Activated naive CD8-positive, alpha-beta T cell treated with anti-CD3 and anti-CD28 coated beads, Interleukin-2, amount 10 ng/mL, durations not matched to agents 7 days and 5 days (primary cell): ENCODE measurements around the gene CD163L1. TPM values are rescaled to one million over a fixed set of nuclear protein-coding genes. Genes with fewer than 3 reads are reported as not detected.
"Not testable (repeated sequence)": the region's sequence is repeated elsewhere in the genome, so short reads cannot be mapped to it uniquely, and the experiment has no call there.

Source experiments
- ATAC-seq: fragments of 150-1000 bp; cut with Tn5 transposase; one replicate; pipeline ENCODE4 v1.10.0; 2021; ENCODE audit warnings: low read depth, moderate library complexity
- POLR2A ChIA-PET: fragments of 350-600 bp; sonication (Branson Sonifier 250); formaldehyde crosslinking; loops from one replicate; lab custom pipeline; 2021; ENCODE audit warnings: antibody characterized with exemption; lab: Charles Lee
- DNase-seq: peaks from one replicate; pipeline ENCODE4 v3.0.0; 2021
- H3K27ac Mint-ChIP-seq: one replicate; pipeline ENCODE4 v1.8.0; 2022; ENCODE audit warnings: mild to moderate bottlenecking, mixed read lengths
- H3K27me3 Mint-ChIP-seq: one replicate; pipeline ENCODE4 v1.8.0; 2022; ENCODE audit warnings: mild to moderate bottlenecking, moderate library complexity, mixed read lengths
- H3K36me3 Mint-ChIP-seq: one replicate; pipeline ENCODE4 v1.8.0; 2021; ENCODE audit warnings: mild to moderate bottlenecking, mixed read lengths
- H3K4me1 Mint-ChIP-seq: one replicate; pipeline ENCODE4 v1.8.0; 2021; ENCODE audit warnings: mixed read lengths
- H3K4me3 Mint-ChIP-seq: one replicate; pipeline ENCODE4 v1.8.0; 2022; ENCODE audit warnings: mild to moderate bottlenecking, moderate library complexity, mixed read lengths
- H3K9me3 Mint-ChIP-seq: one replicate; pipeline ENCODE4 v1.8.0; 2021; ENCODE audit warnings: mixed read lengths
- total RNA-seq, 2 experiments: library from RNA; stranded (reverse); gene quantifications; one replicate each; pipeline ENCODE4 v1.2.3, GENCODE V29; 2021

CD163L1 gene
- total RNA-seq, 2 experiments from 2014 or later, result 0.97 to 1.2 TPM

- peaks cover 42% of the 10 kb centered on the region for H3K27me3 Mint-ChIP-seq
- H3K9me3 Mint-ChIP-seq, result no peaks in the 10 kb centered on the region
- peak; percentile 53 for DNase-seq
- no peaks in the 10 kb centered on the region for H3K36me3 Mint-ChIP-seq
- no peak overlapping the region for H3K4me3 Mint-ChIP-seq
- H3K4me1 Mint-ChIP-seq, result no peaks in the 10 kb centered on the region
- POLR2A ChIA-PET, result no interaction called here
- no peak overlapping the region for H3K27ac Mint-ChIP-seq
- peak; percentile 70 for ATAC-seq
Measured at GRCh38 chr12:7439579-7440505, 4.1 kb downstream of the CD163L1 start.

- H3K4me1 Mint-ChIP-seq, H3K9me3 Mint-ChIP-seq, H3K36me3 Mint-ChIP-seq, H3K27ac Mint-ChIP-seq, ATAC-seq, DNase-seq, POLR2A ChIA-PET, H3K4me3 Mint-ChIP-seq: not testable (repeated sequence)
- peaks cover 37% of the 10 kb centered on the region for H3K27me3 Mint-ChIP-seq
Measured at GRCh38 chr12:7438291-7438995, 5.5 kb downstream of the CD163L1 start.

- H3K9me3 Mint-ChIP-seq, DNase-seq, H3K27ac Mint-ChIP-seq, H3K4me1 Mint-ChIP-seq, ATAC-seq, POLR2A ChIA-PET, H3K36me3 Mint-ChIP-seq, H3K4me3 Mint-ChIP-seq: not testable (repeated sequence)
- peaks cover 32% of the 10 kb centered on the region for H3K27me3 Mint-ChIP-seq
Measured at GRCh38 chr12:7437494-7437893, 6.5 kb downstream of the CD163L1 start.

GRCh38 chr12:7434670-7435069, 9.3 kb downstream of the CD163L1 start:
- H3K27ac Mint-ChIP-seq, result no peak overlapping the region
- DNase-seq (no peak), ATAC-seq (no peak)
- peaks cover 24% of the 10 kb centered on the region for H3K27me3 Mint-ChIP-seq
- H3K4me1 Mint-ChIP-seq, result no peaks in the 10 kb centered on the region
- no peaks in the 10 kb centered on the region for H3K9me3 Mint-ChIP-seq
- H3K4me3 Mint-ChIP-seq, result no peak overlapping the region
- POLR2A ChIA-PET, result no interaction called here
- H3K36me3 Mint-ChIP-seq, result no peaks in the 10 kb centered on the region

- POLR2A ChIA-PET, result no interaction called here
- H3K4me1 Mint-ChIP-seq, result no peaks in the 10 kb centered on the region
- DNase-seq, result no peak
- ATAC-seq, result no peak
- no peak overlapping the region for H3K4me3 Mint-ChIP-seq
- H3K9me3 Mint-ChIP-seq, result no peaks in the 10 kb centered on the region
- H3K27ac Mint-ChIP-seq, result no peak overlapping the region
- no peaks in the 10 kb centered on the region for H3K36me3 Mint-ChIP-seq
- H3K27me3 Mint-ChIP-seq, result peaks cover 19% of the 10 kb centered on the region
Measured at GRCh38 chr12:7433276-7433822, 10.6 kb downstream of the CD163L1 start.

GRCh38 chr12:7431993-7432685, 11.8 kb downstream of the CD163L1 start:
- ATAC-seq (no peak), DNase-seq (no peak)
- POLR2A ChIA-PET, result no interaction called here
- Mint-ChIP-seq H3K27me3 (peaks cover 15% of the 10 kb centered on the region), H3K36me3 (no peaks in the 10 kb centered on the region), H3K27ac (no peak overlapping the region), H3K9me3 (no peaks in the 10 kb centered on the region), H3K4me3 (no peak overlapping the region), H3K4me1 (no peaks in the 10 kb centered on the region)

GRCh38 chr12:7411343-7411742, 32.6 kb downstream of the CD163L1 start:
- H3K4me1 Mint-ChIP-seq, result no peaks in the 10 kb centered on the region
- H3K27ac Mint-ChIP-seq, result no peak overlapping the region
- ATAC-seq, result no peak

GRCh38 chr12:7404275-7404674, 39.7 kb downstream of the CD163L1 start:
- H3K9me3 Mint-ChIP-seq, result no peaks in the 10 kb centered on the region
- DNase-seq (no peak), ATAC-seq (no peak)
- POLR2A ChIA-PET, result no interaction called here
- H3K36me3 Mint-ChIP-seq, result no peaks in the 10 kb centered on the region
- peaks cover 34% of the 10 kb centered on the region for H3K27me3 Mint-ChIP-seq
- H3K4me3 Mint-ChIP-seq, result no peak overlapping the region
- no peaks in the 10 kb centered on the region for H3K4me1 Mint-ChIP-seq
- H3K27ac Mint-ChIP-seq, result no peak overlapping the region

More at GRCh38 chr12:7411343-7411742, 32.6 kb downstream of the CD163L1 start:
- POLR2A ChIA-PET, result no interaction called here
- no peaks in the 10 kb centered on the region for H3K36me3 Mint-ChIP-seq
- no peaks in the 10 kb centered on the region for H3K9me3 Mint-ChIP-seq
- DNase-seq, result no peak
- peaks cover 23% of the 10 kb centered on the region for H3K27me3 Mint-ChIP-seq
- H3K4me3 Mint-ChIP-seq, result no peak overlapping the region

GRCh38 chr12:7403466-7403865, 40.5 kb downstream of the CD163L1 start:
- POLR2A ChIA-PET, result interaction anchor here (0.6 kb wide), 1 partner anchor 244 kb away, joined by 3 read pairs; no protein-coding TSS in a partner anchor
- Mint-ChIP-seq H3K27me3 (peaks cover 37% of the 10 kb centered on the region), H3K27ac (no peak overlapping the region), H3K36me3 (no peaks in the 10 kb centered on the region), H3K9me3 (no peaks in the 10 kb centered on the region), H3K4me3 (no peak overlapping the region), H3K4me1 (no peaks in the 10 kb centered on the region)
- no peak for DNase-seq
- ATAC-seq, result no peak

GRCh38 chr12:7399089-7399488, 44.9 kb downstream of the CD163L1 start:
- no peak overlapping the region for H3K4me3 Mint-ChIP-seq
- DNase-seq (no peak), ATAC-seq (no peak)
- no peaks in the 10 kb centered on the region for H3K4me1 Mint-ChIP-seq
- no peaks in the 10 kb centered on the region for H3K9me3 Mint-ChIP-seq
- POLR2A ChIA-PET, result no interaction called here
- no peak overlapping the region for H3K27ac Mint-ChIP-seq
- H3K27me3 Mint-ChIP-seq, result peaks cover 23% of the 10 kb centered on the region
- no peaks in the 10 kb centered on the region for H3K36me3 Mint-ChIP-seq

GRCh38 chr12:7396418-7396817, 47.5 kb downstream of the CD163L1 start:
- Mint-ChIP-seq H3K9me3 (peaks cover 6% of the 10 kb centered on the region), H3K36me3 (no peaks in the 10 kb centered on the region), H3K4me1 (no peaks in the 10 kb centered on the region), H3K27ac (no peak overlapping the region), H3K27me3 (peaks cover 27% of the 10 kb centered on the region), H3K4me3 (no peak overlapping the region)
- POLR2A ChIA-PET, result no interaction called here
- no peak for DNase-seq
- ATAC-seq, result no peak

- Mint-ChIP-seq H3K4me3 (no peak overlapping the region), H3K9me3 (peaks cover 6% of the 10 kb centered on the region), H3K4me1 (no peaks in the 10 kb centered on the region), H3K27ac (no peak overlapping the region), H3K36me3 (no peaks in the 10 kb centered on the region), H3K27me3 (peaks cover 27% of the 10 kb centered on the region)
- POLR2A ChIA-PET, result no interaction called here
- ATAC-seq (no peak), DNase-seq (no peak)
Measured at GRCh38 chr12:7395950-7396349, 48.0 kb downstream of the CD163L1 start.

- Mint-ChIP-seq H3K9me3 (peaks cover 7% of the 10 kb centered on the region), H3K27ac (no peak overlapping the region), H3K27me3 (peaks cover 34% of the 10 kb centered on the region), H3K4me1 (no peaks in the 10 kb centered on the region), H3K4me3 (no peak overlapping the region), H3K36me3 (no peaks in the 10 kb centered on the region)
- POLR2A ChIA-PET, result no interaction called here
- no peak for DNase-seq
- no peak for ATAC-seq
Measured at GRCh38 chr12:7387289-7387688, 56.7 kb downstream of the CD163L1 start.
